Fibroblast of the aortic adventitia (primary cell): ENCODE data around the gene ESAM. TPM values are rescaled to one million over a fixed set of nuclear protein-coding genes. Genes with fewer than 3 reads are reported as not detected.

Experiments
- DNase-seq: peaks from one replicate; pipeline ENCODE4 v3.0.0-alpha.2; 2010; ENCODE audit warnings: low read depth
- H3K4me3 ChIP-seq: 2 replicates; pipeline ENCODE4 v1.5.1; 2011; ENCODE audit warnings: low read depth, mild to moderate bottlenecking, control low read depth, low read length, moderate library complexity
- total RNA-seq: library from RNA; depleted of rRNA; stranded (reverse); fragments of >200 nt; gene quantifications from 2 replicates; pipeline ENCODE4 v1.2.3, GENCODE V29; 2012; ENCODE audit warnings: low replicate concordance
- TF ChIP-seq, protein P1 (sequence below): IDR thresholded peaks from 2 replicates; pipeline ENCODE4 v1.5.1; 2011; ENCODE audit warnings: mild to moderate bottlenecking, low read length, control low read depth, inconsistent platforms; ENCODE audit not compliant: insufficient read depth

ESAM gene
- total RNA-seq, 1 donor, result 0.36 TPM

DNA sequence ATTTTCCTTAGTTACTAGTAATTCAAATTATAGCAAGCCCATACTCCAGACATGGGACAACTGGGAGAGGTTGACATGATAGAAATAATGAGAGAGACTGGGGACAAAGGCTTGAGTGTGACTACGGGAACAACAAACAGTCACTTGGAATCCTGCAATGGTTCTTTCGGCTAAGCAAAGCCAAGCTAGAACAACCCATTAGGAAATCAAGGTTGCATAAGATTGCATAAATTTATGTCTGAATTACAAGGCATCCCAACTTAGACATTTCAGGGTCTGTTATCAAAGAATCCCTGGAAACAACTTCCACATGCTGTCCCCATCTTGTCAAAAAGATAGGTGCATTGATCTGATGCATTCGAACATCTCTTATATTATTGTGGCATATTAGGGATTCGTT is 32.5 kb downstream of the ESAM start:
- TF ChIP-seq, protein P1, sequence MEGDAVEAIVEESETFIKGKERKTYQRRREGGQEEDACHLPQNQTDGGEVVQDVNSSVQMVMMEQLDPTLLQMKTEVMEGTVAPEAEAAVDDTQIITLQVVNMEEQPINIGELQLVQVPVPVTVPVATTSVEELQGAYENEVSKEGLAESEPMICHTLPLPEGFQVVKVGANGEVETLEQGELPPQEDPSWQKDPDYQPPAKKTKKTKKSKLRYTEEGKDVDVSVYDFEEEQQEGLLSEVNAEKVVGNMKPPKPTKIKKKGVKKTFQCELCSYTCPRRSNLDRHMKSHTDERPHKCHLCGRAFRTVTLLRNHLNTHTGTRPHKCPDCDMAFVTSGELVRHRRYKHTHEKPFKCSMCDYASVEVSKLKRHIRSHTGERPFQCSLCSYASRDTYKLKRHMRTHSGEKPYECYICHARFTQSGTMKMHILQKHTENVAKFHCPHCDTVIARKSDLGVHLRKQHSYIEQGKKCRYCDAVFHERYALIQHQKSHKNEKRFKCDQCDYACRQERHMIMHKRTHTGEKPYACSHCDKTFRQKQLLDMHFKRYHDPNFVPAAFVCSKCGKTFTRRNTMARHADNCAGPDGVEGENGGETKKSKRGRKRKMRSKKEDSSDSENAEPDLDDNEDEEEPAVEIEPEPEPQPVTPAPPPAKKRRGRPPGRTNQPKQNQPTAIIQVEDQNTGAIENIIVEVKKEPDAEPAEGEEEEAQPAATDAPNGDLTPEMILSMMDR, result no peak
- no peak overlapping the region for H3K4me3 ChIP-seq
- no peak for DNase-seq

DNA sequence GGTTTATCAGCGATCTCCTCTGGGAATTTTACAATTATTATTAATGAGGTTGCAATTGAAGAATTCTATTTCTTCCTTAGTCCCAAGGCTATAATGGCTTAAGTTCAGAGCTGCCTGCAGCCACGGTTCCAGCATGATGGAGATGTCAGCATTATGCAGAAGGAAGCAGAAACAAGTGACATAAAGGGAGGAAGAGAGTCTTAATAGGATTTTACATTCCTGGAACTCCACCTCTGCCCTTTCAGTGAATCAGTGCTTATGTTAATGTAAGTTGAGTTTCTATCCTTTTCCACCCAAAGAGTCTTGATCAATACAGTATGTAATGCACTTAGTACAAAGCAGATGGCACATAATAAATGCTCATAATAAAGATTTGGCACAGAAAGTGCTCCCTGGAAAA is 34.0 kb downstream of the ESAM start:
- TF ChIP-seq, protein P1, result no peak
- DNase-seq, result no peak
- H3K4me3 ChIP-seq, result no peak overlapping the region

DNA sequence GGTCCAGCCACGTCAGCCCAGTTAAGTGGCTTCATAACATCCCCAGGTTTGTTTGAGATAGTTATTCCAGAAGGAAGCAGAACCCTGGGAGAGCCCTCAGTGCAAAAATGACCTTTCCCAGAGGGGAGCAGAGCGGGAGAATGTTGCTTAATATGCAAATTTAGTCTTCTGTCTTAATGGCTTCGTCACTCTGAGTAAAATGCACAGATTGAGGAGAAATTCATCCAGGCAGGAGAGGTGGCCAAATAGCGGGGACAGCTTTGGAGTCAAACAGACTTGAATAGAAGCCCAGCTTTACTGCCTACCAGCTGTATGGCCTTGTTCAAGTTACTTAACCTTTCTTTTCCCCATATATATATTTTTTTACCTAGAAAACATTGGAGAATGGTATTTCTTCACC is 34.6 kb downstream of the ESAM start:
- TF ChIP-seq, protein P1, result no peak
- H3K4me3 ChIP-seq, result no peak overlapping the region
- DNase-seq, result no peak

DNA sequence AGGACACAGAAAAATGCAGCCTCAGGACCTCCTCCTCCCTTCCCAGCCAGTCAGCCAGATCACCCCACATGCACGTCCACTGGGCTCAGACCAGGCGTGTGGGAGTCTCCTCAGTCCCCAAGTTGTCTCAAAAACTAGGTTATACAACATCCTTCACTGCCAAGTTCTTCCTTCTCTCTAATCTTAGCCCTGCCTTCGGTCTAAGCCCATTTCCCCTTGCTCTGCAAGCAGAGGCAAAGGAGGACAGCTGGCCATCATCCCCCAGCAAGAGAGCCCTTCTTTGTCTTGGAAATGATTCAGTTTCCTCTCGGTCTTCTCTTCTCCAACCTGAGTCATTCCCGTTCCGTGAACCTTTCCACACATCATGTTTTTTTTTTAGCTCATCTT is 36.4 kb downstream of the ESAM start:
- H3K4me3 ChIP-seq, result no peak overlapping the region
- TF ChIP-seq, protein P1, result no peak
- peak; percentile 54 for DNase-seq

DNA sequence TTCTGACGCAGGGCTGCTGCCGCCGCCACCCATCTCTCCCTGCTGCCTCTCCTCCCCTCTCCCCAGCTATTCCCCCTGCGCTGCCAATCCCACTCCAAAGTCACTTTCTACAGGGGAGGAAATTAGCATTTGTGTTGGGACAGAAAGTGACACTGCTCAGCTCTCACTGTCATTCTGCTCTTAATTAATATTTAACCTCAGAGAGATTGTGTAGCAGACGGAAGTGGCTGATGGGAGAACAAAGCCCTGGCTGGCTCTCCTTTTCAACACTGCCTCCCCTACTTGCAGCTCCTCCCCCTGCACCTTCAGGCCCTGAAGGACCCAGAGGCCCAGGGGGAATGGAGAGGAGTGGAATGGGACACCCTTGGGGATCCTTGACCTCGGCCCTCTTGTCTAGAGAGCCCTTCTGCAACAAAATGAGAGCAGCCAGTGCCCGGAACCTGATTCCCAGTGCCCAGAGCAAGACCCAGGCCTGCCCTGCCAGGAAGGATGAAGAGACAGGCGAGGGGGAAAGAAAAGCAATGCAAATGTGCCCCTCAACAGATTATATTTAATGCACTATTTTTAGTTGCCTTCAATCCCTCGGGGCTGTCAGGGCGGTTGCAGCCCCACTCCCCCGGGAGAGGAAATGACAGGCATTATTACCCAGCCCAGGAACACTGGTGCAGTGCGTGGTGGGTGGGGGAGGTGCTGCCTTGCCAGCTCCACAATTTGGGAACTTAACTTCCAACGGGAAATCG is 36.9 kb downstream of the ESAM start:
- no peak for DNase-seq
- TF ChIP-seq, protein P1, result no peak
- no peak overlapping the region for H3K4me3 ChIP-seq

DNA sequence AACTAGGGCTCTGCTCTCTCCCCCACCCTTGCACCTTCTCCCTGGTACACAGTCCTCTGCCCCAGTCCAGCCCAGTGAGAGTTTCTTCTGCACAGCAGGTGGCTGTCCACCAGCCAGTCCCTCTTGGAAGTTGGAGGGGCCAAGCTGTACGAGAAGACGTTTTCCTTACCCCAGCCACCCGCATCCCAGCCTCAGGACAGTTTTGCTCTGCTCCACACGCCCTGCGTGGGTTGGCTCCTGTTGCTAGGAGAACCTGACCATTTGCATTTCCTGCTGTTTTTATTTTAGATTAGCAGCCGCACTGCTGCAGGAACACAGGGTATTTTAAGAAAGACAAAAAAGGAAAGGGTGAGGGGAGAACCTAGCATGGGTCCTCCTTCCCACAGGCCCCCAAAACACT is 39.9 kb downstream of the ESAM start:
- TF ChIP-seq, protein P1, result no peak
- no peak for DNase-seq
- no peak overlapping the region for H3K4me3 ChIP-seq

DNA sequence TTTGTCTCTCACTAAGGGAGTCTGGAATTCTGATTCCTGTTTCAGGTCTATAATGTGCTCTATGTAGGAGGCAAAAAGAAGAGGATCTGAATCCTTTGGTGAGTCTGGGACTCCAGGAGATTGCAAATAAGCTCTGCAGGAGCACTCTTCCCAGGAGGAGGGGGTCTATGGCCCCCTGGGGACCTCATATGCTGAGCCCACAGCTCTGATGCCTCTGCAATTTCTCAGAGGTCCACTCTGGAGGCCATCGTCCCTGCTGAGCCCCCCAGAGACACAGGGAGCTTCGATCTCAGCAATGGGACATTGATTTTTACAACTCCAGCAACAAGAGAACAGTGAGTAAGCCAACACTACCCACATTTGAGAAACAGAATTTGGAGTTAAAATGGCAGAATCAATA is 42.6 kb downstream of the ESAM start:
- H3K4me3 ChIP-seq, result no peak overlapping the region
- TF ChIP-seq, protein P1, result no peak
- DNase-seq, result no peak
